NCI-H1105 treated with DMSO at 0.1 percent for 48 hours (cell line): ENCODE results near the gene SGSM1.

Experiments used
- DNase-seq: peaks from one replicate; lab custom pipeline; 2025; lab: John Stamatoyannopoulos, UW

SGSM1 gene

GRCh38 chr22:24805790-24806662 lies at the start of gene SGSM1:
SGSM1 (plus strand) TSS chr22:24806211; CDS start chr22:24806326, 115 bp downstream.
- DNase-seq: no peak

- peak; percentile 22 for DNase-seq
Measured at GRCh38 chr22:24758164-24758799, 47.7 kb upstream of the SGSM1 start.

- DNase-seq: no peak
Measured at GRCh38 chr22:24759765-24760164, 46.2 kb upstream of the SGSM1 start.

- no peak for DNase-seq
Measured at GRCh38 chr22:24760708-24761306, 45.2 kb upstream of the SGSM1 start.

GRCh38 chr22:24761888-24762675 lies 43.9 kb upstream of the SGSM1 start:
- DNase-seq: no peak

GRCh38 chr22:24763872-24764485 lies 42.0 kb upstream of the SGSM1 start:
- no peak for DNase-seq

GRCh38 chr22:24765166-24765565 lies 40.8 kb upstream of the SGSM1 start:
- no peak for DNase-seq

- DNase-seq: no peak
Measured at GRCh38 chr22:24768537-24769374, 37.3 kb upstream of the SGSM1 start.

- DNase-seq: peak; percentile 2
Measured at GRCh38 chr22:24772493-24773220, 33.4 kb upstream of the SGSM1 start.

GRCh38 chr22:24775769-24776492 lies 30.1 kb upstream of the SGSM1 start:
- no peak for DNase-seq

GRCh38 chr22:24776525-24776924 lies 29.5 kb upstream of the SGSM1 start:
- DNase-seq: no peak

- no peak for DNase-seq
Measured at GRCh38 chr22:24789516-24789915, 16.5 kb upstream of the SGSM1 start.

GRCh38 chr22:24791362-24791761 lies 14.6 kb upstream of the SGSM1 start:
- DNase-seq: no peak

GRCh38 chr22:24796056-24796455 lies 10.0 kb upstream of the SGSM1 start:
- no peak for DNase-seq

- DNase-seq: no peak
Measured at GRCh38 chr22:24796860-24797259, 9.2 kb upstream of the SGSM1 start.

- DNase-seq: no peak
Measured at GRCh38 chr22:24801901-24802465, 4.0 kb upstream of the SGSM1 start.

GRCh38 chr22:24803064-24803542 lies 2.9 kb upstream of the SGSM1 start:
- no peak for DNase-seq

- no peak for DNase-seq
Measured at GRCh38 chr22:24806663-24807001, 621 bp downstream of the SGSM1 start.
